ENCODE results near the gene MOB1A.
"Not testable (repeated sequence)": the region's sequence is repeated elsewhere in the genome, so short reads cannot be mapped to it uniquely, and the experiment has no call there.

The MOB1A gene

DNA sequence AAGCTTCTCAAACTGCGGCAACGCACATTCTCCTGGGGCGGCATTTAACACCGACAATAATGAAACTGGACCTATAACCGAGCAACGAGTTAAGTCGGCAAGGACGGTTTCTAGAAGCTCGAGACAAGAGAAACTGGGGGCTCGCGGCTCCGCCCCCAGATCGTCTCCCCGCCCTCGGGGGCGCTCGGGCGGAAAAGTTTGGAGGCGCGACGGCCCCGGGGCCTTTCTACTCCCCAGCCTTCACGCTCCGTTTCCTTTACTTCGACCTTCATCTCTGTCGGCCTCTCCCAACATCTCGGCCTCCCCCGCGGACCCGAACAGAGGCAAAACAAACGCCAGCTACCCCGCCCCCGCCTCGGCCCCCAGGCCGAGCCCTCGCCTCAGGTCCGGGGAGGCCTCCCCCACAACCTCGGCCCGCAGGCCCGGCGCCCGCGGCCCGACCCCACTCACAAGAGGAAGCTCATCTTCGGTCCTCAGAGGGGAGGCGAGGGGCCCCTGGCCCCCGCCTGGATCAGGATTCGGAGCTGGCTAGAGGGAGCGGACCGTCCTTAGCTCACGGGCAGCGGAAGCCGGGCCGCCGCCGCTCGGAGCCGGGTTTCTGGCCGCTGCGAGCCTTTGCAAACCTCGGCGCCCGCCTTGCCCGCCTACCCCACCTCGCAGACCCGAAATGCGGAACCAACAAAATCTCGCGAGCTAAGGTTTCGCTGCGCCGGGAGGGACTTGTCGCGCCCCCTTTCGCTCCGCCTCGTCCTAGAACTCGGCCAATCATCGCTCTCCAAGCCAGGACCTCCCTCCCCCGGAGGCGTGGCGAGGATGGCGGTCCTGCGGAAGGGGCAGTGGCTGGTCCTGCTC lies at the start of gene MOB1A:
MOB1A (minus strand) TSS at position 669 of the 852 bp plus-strand sequence; CDS start at position 464, 205 bp downstream.
- peak; percentile 95 to 96 for DNase-seq (ENCODE audit: low read depth in 2 of 2)

DNA sequence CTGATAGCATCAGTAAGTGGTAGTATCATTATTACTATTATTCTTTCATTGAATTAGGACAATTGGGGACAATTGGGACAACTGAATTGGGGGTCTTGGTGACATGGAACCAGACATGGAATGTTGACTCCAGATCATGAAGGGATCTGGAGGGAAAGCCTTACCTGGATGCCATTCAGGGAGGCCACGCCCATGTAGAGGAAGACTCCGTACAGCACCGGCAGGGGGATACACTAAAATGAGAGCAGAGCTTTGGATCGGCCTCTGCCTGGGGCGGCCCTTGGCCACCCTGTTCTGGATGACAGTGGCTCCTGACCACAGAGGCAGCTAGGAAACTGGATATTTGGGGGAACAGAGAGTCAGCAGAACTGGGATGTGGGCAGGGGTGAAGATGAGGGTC lies 49.0 kb upstream of the MOB1A start:
- DNase-seq (ENCODE audit: low read depth in 2 of 2) = no peak

DNA sequence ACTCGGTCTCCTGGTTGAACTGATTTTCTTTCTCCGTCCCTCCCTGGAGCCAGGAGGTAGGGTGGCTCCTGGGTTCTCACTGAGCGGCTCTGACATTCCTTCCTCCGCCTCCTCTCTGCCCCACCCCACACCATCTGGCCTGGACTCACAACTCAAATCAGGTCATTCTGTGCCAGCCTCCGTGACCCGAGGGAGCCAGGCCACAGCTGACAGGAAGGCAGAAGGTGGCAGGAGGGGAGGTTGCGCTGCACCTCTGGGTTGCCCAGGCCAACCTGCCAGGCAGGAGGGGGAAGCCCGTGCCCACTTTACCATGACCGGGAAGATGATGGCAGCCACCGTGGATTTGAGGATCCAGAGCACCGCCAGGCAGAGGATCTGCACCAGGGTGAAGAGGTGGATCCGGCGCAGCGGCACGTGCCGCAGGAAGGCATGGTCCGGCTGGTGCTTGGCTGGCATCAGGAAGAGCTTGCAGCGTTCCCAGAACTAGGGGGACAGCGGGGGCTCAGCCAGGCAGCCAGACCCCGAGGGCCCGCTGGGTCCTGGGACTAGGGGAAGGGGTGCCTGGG lies 48.1 kb upstream of the MOB1A start:
- no peak for DNase-seq (ENCODE audit: low read depth in 2 of 2)

DNA sequence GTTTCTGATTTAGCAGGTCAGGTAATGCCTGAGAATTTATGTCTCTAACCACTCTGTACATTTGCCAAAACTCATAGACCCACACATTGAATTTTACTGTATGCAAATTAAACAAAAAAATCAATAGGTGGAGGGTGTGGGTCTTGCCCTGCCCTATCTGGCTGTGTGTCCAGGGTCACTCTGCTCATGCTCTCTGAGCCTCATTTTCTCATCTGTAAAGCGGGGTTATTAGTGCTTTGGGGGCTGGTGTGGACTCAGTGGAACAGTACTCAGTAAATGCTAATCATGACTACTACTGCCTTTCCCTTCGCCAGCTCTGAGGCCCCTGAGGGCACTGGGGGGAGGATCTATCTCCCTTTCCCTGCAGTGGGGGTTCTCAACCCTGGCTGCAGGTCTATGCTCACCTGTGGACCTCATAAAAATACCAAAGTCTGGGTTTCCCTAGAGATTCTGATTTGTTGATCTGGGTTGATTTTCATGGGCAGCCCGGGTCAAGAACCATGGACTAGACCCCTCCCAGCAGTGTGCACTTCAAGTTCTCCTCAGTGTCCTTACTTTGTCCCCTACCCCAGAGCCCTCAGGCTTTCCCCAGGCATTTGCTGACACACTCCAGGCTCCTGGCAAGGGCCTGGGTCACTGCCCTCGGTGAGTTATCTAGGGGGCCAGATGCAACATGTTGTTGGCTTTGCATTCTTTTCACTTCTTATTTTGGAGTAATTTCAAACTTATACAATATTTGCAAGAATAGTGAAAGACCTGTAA lies 47.2 kb upstream of the MOB1A start:
- no peak for DNase-seq (ENCODE audit: low read depth in 2 of 2)

DNA sequence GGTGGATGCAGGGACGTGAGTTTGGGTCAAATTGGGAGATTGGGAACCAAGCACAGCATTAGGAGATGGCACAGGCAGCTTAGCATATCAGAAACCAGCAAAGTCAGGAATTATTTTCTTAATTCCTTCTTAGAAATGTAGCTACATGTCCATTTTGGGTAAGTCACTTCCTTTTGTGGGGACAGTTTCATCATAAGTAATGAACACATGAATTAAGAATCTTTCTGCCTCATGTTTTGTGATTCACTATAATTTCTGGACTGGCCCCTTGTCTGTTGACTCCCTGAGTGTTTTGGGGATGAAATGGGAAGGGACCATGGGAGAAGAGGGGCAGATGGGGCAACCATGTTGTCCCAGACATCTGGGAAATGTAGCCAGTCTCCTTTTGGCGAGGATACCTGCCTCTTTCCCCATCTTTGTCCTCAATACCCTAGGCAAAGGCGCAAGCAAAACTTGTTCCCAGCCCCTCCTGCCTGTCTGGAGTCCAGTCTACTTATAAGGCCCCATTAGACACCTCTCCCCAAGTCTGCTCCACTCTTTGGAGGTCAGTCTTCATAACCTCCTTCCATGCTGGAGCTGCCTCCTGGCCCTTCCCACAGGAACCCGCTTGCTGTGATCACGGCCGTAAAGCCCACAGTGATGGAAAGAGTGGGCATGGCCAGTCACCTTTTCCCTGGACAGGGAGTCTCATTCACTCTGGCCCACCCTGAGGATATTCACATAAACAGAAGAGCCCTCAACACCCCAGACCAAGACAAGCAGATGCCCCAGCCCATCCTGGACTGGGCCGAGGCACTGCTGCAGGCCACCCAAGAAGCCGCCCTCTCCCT lies 45.5 kb upstream of the MOB1A start:
- no peak for DNase-seq (ENCODE audit: low read depth in 2 of 2)

GRCh38 chr2:74222300-74222650 lies 43.6 kb upstream of the MOB1A start:
- DNase-seq (ENCODE audit: low read depth in 2 of 2) = no peak

DNA sequence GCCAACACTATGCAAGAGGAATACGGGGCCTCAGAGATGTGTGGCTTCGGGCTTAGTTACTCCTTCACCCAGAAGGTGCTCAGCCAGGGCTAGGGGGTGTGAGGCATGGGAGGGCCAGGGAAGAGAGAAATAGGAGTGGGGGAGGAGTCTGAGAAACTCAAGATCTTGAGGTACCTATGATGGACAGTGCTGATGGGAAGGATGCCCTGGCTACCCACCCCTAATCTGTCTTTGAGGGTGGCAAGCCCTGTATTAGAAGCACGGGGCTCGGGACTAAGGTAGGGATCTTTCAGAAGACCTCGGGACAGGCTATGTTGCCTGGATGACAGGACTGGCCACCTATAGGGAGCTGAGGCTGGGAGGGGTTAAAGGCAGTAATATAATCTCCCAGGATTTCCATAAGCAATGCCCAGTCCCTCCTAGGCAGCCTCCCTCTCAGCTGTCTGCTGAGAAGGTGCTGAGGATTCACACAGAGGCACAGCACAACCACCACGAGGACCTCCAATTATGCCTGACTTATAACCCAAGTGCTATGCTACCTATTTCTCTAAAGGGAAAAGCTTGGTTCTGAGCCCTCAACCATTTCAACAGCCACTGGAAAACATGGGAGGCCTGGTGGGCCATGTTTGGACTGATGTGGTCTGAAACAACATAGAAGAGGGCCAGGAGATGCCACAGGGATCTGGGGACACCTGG lies 43.1 kb upstream of the MOB1A start:
- DNase-seq (ENCODE audit: low read depth in 2 of 2) = no peak

DNA sequence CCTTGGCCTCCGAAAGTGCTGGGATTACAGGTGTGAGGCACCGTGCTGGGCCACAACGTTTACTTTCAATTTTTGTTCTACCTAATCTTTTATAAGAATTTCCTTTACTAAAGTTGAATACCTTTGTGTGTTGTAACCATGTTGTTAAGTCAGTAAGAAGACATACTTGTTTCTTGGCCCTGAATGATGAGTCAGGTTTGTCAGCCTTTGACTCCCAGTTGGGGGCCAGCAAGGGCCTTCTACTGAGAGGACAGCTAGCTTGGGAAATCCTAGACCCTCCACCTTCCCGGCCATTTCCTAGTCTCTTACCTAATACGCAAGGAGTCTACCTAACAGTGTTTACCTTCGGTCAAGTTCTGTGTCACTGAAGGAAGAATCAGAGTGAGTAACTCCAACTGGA lies 42.4 kb upstream of the MOB1A start:
- no peak for DNase-seq (ENCODE audit: low read depth in 2 of 2)

DNA sequence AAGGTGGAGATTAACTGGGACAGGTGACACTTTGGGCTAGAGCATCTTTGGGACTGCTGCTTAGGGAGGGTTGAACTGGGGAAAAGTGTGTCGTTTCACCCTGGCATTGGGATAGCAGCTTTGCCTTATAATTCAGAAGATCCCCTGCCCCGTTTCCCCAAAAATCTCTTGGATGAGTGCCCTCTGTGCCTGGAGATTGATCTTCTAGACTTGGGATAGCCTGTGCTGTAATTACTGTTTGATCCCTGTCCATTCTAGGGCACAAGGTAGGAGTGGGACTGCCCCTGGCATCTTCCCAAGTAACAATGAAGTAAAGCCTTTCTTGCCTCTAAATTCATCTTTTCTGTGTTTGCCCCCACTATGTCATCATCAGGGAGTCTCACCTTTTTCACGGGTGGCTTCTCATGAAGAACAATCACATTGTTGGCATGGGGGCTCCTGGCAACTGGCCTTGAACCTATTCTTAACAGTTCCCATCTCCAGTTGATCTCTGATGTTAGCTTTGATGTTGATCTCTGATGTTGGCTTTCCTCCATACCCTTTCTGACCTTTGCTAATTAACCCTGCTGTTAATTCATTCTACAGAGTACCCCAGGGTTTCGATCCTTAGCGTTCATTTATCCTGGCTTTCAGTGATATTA lies 41.3 kb upstream of the MOB1A start:
- DNase-seq (ENCODE audit: low read depth in 2 of 2) = no peak

- DNase-seq (ENCODE audit: low read depth in 2 of 2) = no peak
These were observed 38.0 kb upstream of the MOB1A start for GRCh38 chr2:74216642-74217041.

GRCh38 chr2:74215771-74216170 lies 37.1 kb upstream of the MOB1A start:
- DNase-seq (ENCODE audit: low read depth in 2 of 2) = not testable (repeated sequence)

DNA sequence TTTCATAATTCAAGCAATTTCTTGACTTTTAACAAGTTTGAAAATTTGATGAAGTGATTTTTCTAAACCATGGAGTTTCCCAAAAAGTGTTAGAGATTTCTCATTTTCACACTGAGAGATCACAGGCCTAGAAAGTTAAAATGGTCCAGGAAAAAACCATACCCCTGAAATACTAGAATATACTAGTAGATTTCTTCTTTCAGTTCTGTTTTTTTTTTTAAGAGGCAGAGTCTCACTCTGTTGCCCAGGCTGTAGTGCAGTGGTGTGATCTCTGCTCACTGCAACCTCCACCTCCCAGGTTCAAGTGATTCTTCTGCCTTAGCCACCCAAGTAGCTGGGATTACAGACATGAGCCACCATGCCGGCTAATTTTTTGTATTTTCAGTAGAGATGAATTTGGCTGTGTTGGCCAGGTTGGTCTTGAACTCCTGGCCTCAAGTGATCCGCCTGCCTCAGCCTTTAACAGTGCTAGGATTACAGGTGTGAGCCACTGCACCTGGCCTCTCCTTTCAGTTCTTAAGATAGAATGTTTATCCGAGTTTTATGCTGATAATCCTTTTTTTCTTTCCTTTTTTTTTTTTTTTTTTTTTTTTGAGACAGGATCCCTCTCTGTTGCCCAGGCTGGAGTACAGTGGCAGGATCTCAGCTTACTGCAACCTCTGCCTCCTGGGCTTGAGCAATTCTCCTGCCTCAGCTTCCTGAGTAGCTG lies 34.2 kb upstream of the MOB1A start:
- no peak for DNase-seq (ENCODE audit: low read depth in 2 of 2)

DNA sequence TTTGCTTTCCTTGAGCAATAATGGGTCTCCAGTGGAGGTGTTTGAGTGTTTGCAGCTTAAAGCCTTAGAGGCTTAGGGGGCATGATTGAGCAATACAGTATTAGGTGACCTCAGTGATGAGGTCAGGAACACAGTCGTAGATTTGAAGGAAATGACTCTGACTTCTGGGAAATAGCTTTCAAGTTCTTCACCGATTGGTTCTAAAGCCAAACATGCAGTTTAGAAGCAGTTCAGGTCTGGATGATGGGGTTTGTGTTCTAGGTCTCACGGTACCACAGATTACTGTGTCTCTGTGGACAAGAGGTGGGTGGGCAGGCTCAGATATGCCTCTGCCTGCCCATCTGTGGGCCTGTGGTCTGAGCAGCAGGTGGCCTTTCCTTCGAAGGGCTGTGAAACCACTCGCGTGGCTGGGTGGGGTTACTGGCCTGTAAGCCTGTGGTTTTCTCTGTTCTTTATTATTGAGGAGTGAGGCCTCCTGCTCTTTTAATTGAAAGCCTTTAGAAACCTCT lies 27.6 kb upstream of the MOB1A start:
- DNase-seq (ENCODE audit: low read depth in 2 of 2) = no peak

DNA sequence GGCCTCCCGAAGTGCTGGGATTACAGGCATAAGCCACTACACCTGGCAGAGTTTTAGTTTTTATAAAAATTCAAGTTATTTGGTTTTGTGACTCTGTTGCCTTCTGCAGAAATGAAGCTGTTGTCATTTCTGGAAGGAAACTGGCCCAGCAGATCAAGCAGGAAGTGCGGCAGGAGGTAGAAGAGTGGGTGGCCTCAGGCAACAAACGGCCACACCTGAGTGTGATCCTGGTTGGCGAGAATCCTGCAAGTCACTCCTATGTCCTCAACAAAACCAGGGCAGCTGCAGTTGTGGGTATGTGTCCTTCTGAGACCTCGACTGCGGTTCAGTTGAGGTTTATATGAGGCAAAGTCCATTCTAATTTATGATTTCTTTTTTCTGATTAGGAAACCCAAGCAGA lies 26.9 kb upstream of the MOB1A start:
- DNase-seq (ENCODE audit: low read depth in 2 of 2) = no peak

GRCh38 chr2:74205113-74205512 lies 26.4 kb upstream of the MOB1A start:
- DNase-seq (ENCODE audit: low read depth in 2 of 2) = no peak

GRCh38 chr2:74204436-74204835 lies 25.8 kb upstream of the MOB1A start:
- no peak for DNase-seq (ENCODE audit: low read depth in 2 of 2)

DNA sequence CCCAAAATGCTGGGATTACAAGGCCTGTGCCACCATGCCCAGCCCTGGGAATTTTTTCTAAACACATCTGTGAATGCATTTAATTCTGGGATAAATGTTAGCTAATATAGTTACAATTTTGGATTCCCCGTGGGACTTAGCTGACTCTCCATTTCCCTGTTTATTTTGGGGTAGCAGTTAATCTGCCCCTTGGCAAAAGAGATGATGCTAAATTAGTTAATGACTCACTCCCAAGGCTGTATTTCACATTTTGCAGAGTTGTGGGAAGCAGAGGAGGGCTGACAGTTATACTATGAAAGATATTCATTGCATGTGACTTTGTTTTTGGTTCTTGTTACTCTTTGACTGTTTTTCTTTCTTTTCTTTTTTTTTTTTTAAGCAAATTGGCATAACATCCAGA lies 22.9 kb upstream of the MOB1A start:
- no peak for DNase-seq (ENCODE audit: low read depth in 2 of 2)

DNA sequence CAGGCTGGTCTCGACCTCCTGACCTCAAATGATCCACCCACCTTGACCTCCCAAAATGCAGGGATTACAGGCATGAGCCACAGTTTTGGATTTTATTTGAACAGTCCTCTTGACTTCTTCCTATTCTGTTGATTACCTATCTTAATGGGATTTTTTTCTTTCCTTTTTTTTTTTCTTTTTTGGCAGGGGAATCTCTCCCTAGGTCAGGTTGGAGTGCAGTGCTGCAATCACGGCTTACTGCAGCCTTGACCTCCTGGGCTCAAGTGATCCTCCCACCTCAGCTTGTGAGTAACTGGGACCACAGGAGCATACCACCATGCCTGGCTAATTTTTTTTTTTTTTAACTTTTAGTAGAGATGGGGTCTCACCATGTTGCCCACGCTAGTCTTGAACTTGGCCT lies 22.5 kb upstream of the MOB1A start:
- DNase-seq (ENCODE audit: low read depth in 2 of 2) = no peak

DNA sequence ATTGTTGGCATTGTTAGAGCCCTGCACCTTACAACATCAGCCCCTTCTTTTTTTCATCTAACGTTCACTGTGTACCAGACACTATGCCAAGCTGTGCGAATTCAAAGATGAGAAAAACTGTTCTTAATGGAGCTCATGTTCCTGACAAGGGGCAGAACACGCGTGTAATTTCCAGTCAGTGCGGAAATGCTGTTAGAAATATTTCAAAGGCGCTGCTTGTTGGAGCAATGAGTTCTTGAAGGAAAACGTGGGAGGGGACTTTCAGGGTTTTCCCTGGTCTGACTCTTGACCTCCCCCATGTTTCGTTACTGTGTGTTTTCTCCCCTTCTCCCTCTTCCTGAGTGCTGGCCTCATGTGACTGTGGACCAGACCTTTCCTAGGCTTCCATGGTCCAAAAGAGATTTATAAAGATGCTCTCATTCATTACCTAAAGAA lies 21.2 kb upstream of the MOB1A start:
- no peak for DNase-seq (ENCODE audit: low read depth in 2 of 2)

DNA sequence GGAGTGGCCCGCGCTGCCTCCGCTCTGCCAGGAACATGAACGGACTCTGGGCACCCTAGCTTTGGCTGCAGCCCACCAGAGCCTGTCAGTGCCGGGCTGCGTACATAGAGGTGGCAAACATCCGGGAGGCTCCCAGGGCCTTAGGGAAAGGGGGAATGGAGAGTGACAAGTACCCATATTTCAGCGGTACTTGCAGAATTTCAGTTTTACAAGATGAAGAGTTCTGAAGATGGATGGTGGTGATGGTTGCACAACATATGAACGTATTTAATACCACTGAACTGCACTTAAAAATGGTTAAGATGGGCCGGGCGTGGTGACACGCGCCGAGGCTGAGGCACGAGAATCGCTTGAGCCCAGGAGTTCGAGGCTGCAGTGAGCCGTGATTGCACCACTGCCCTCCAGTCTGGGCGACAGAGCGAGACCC lies 20.6 kb upstream of the MOB1A start:
- no peak for DNase-seq (ENCODE audit: low read depth in 2 of 2)
